Cardiac muscle cell (in vitro differentiated cells and primary cell): ENCODE data around the gene C9orf85. TPM values are rescaled to one million over a fixed set of nuclear protein-coding genes. Genes with fewer than 3 reads are reported as not detected.

Experiments used
- DNase-seq, 2 donors: peaks; one replicate each; pipeline versions ENCODE4 v3.0.0 to v3.0.0-alpha.2; 2010 to 2017; ENCODE audit warnings: low read depth in 1 of 2, low spot score in 1 of 2
- H3K27ac ChIP-seq: fragments of 200-600 bp; sonication (generic); 2 replicates; pipeline ENCODE4 v1.5.1; 2016
- H3K27me3 ChIP-seq: fragments of 200-600 bp; sonication (generic); 2 replicates; pipeline ENCODE4 v1.6.0; 2016; ENCODE audit warnings: control low read depth
- H3K36me3 ChIP-seq: fragments of 200-600 bp; sonication (generic); 2 replicates; pipeline ENCODE4 v1.5.1; 2016; ENCODE audit warnings: control low read depth
- H3K4me1 ChIP-seq: fragments of 200-600 bp; sonication (generic); 2 replicates; pipeline ENCODE4 v1.8.1; 2017; ENCODE audit warnings: low read depth, mild to moderate bottlenecking, mixed run types
- H3K4me3 ChIP-seq: fragments of 200-600 bp; sonication (generic); 2 replicates; pipeline ENCODE4 v1.5.1; 2016; ENCODE audit warnings: mild to moderate bottlenecking
- H3K9me3 ChIP-seq: fragments of 200-600 bp; sonication (generic); 2 replicates; pipeline ENCODE4 v1.5.1; 2017; ENCODE audit warnings: low read depth, mild to moderate bottlenecking, control low read depth
- polyA plus RNA-seq: library from polyadenylated mRNA; unstranded; fragments of >200 nt; fragmentation: Nextera tagmentation; extraction: Ambion mirVana; gene quantifications from 2 replicates; pipeline ENCODE4 v1.2.1, GENCODE V29; 2016
- total RNA-seq: library from RNA; depleted of rRNA; stranded (reverse); fragments of >200 nt; gene quantifications from 2 replicates; pipeline ENCODE4 v1.2.3, GENCODE V29; 2016
- TF ChIP-seq, protein P1 (sequence below): IDR thresholded peaks from 2 replicates; pipeline ENCODE4 v1.5.1; 2012; ENCODE audit warnings: low read depth, mild to moderate bottlenecking, low read length

C9orf85 gene
- total and polyA plus RNA-seq, 2 experiments from 2014 or later: 16.7 to 16.8 TPM

DNA sequence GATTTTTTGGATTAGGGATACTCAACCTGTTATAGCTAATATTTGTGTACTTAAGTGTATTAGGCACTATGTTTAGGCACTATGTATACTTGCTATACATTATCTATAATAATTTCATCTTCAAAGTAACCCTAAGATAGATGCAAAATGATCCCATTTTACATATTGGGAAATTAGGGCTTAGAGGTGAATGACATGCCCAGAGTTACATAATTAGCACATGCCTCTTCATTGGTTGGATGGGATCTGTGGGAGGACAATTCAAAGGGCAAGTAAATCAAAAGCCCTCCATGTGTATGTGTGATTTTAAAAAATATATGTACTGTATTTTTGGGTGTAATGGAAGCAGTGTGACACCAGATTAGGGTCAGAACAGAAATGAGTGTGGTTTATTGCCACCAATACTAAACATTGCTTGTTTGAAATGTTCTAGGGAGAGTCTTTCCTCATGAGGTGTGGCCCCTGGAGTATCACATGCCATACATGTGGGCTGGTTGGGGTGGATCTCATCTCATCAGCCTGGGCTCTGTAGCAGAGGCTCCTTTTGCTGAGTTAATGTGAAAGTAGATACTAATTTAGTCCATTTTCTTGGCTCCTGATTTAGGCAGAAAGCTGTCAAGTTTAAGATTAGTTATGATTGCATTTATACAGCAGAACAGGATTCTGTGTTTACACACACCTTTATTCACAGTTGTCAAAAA is 5.5 kb downstream of the C9orf85 start:
- H3K27ac ChIP-seq: no peak overlapping the region
- no peak overlapping the region for H3K4me3 ChIP-seq
- TF ChIP-seq, protein P1, sequence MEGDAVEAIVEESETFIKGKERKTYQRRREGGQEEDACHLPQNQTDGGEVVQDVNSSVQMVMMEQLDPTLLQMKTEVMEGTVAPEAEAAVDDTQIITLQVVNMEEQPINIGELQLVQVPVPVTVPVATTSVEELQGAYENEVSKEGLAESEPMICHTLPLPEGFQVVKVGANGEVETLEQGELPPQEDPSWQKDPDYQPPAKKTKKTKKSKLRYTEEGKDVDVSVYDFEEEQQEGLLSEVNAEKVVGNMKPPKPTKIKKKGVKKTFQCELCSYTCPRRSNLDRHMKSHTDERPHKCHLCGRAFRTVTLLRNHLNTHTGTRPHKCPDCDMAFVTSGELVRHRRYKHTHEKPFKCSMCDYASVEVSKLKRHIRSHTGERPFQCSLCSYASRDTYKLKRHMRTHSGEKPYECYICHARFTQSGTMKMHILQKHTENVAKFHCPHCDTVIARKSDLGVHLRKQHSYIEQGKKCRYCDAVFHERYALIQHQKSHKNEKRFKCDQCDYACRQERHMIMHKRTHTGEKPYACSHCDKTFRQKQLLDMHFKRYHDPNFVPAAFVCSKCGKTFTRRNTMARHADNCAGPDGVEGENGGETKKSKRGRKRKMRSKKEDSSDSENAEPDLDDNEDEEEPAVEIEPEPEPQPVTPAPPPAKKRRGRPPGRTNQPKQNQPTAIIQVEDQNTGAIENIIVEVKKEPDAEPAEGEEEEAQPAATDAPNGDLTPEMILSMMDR: no peak
- peaks cover 3% of the 10 kb centered on the region for H3K4me1 ChIP-seq
- no peaks in the 10 kb centered on the region for H3K9me3 ChIP-seq
- no peaks in the 10 kb centered on the region for H3K27me3 ChIP-seq
- no peak for DNase-seq
- H3K36me3 ChIP-seq: no peaks in the 10 kb centered on the region

DNA sequence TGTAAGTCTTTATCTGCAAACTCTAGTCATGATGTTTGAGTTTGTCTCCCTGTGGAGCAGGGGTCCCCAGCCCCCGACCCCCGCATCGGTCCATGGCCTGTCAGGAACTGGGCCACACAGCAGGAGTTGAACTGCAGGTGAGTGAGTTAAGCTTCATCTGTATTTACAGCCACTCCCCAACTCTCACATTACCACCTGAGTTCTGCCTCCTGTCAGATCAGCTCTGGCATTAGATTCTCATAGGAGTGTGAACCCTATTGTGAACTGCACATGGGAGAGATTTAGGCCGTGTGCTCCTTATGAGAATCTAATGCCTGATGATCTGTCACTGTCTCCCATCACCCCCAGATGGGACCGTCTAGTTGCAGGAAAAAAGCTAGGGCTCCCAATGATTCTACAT is 7.0 kb downstream of the C9orf85 start:
- Histone ChIP-seq H3K36me3 (peaks cover 2% of the 10 kb centered on the region), H3K27me3 (no peaks in the 10 kb centered on the region), H3K9me3 (no peaks in the 10 kb centered on the region), H3K4me3 (no peak overlapping the region), H3K4me1 (no peaks in the 10 kb centered on the region), H3K27ac (no peak overlapping the region)
- TF ChIP-seq, protein P1: no peak
- DNase-seq: no peak

DNA sequence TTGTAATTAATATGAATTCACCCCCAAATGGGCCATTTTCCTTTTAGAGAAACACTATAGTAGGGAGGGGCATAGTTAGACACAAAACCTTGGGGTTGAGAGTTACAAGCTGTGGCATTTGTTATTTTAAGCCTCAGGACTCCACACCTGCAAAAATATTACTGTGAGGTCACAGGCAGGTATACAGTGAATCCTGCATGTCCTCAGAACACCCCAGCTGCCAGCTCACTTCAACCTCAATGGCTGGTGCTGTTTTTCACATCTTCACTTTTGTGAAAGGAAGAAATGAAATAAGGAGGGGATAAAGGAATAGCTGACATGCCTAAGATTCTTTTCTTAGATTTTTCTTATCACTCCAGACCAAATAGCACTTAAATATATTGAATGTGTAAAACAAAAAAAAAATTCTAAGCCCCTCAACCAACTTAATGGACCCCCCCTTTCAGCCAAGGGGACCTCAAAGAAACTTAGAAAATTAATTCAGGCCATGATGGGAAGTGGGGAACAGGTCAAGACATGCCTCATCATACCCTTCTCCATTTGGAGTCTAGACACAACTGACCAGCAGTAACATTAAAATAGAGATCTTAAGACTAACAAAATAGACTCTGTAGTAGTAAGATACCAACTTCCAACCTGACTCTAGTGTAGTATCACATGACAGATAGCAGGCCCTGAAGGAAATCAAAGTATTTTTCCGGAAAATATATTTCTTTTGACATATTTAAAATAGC is 9.2 kb downstream of the C9orf85 start:
- Histone ChIP-seq H3K4me3 (no peak overlapping the region), H3K27me3 (no peaks in the 10 kb centered on the region), H3K36me3 (peaks cover 2% of the 10 kb centered on the region), H3K4me1 (no peaks in the 10 kb centered on the region), H3K27ac (peak overlapping the region; percentile 51), H3K9me3 (no peaks in the 10 kb centered on the region)
- DNase-seq: no peak
- TF ChIP-seq, protein P1: no peak

DNA sequence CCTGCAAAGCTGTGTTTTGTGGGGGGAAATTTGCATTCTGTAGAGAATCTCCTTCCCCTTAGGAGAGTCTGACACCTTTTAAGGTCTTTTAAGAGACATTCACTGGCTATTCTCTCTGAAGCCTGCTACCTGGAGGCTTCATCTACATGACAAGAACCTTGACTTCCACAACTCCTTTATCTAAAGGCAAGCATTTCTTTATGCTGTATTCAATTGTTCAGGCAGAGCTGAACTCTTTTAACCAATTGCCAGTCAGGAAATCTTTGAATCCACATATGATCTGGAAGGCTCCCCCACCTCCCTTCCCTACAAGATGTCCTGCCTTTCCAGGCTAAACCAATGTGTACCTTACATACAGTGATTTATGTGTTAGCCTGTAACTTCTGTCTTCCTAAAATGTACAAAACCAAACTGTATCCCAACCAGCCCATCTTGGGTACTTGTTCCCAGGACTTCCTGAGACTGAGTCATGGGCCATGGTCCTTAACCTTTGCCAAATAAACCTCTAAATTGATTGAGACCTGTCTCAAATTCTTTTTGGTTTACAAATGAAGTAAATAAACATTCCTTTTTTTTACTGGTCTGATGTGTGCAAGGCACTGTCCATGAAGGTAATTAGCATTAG is 9.9 kb downstream of the C9orf85 start:
- no peak overlapping the region for H3K4me3 ChIP-seq
- peak overlapping the region; percentile 51 for H3K27ac ChIP-seq

DNA sequence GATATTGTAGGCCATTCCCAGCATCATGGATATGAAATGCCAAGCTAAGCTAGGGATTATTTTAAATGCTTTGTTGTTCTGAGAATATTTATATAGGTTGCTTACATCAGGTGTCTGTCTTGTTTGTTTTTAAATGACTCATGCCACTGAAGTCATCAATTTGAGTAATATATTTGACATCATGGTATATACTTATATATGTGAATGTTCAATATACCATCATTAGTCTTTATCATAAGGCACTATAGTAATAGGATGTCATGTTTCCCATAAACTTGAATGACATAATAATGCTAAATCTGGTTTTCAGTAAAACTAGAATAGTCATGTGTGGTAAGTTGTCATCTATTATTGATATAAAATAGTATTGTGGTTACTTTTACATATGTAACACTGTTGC is 13.1 kb downstream of the C9orf85 start:
- H3K4me3 ChIP-seq: no peak overlapping the region
- no peak for DNase-seq
- H3K36me3 ChIP-seq: peaks cover 2% of the 10 kb centered on the region
- no peaks in the 10 kb centered on the region for H3K4me1 ChIP-seq
- no peaks in the 10 kb centered on the region for H3K27me3 ChIP-seq
- TF ChIP-seq, protein P1: no peak
- no peak overlapping the region for H3K27ac ChIP-seq
- no peaks in the 10 kb centered on the region for H3K9me3 ChIP-seq

More for the DNA sequence above, 9.9 kb downstream of the C9orf85 start:
- TF ChIP-seq, protein P1: no peak
- Histone ChIP-seq H3K27me3 (no peaks in the 10 kb centered on the region), H3K36me3 (peaks cover 2% of the 10 kb centered on the region), H3K4me1 (no peaks in the 10 kb centered on the region), H3K9me3 (no peaks in the 10 kb centered on the region)
- no peak for DNase-seq
